Thymus (tissue), 11 donors: ENCODE measurements around the gene ATN1. TPM values are rescaled to one million over a fixed set of nuclear protein-coding genes. Genes with fewer than 3 reads are reported as not detected.
A peak's percentile ranks its signal among the peaks of the same experiment; 100 is the strongest.

ENCODE experiments used
- DNase-seq, 9 donors: peaks; one replicate each; pipeline ENCODE4 v3.0.0-alpha.2; 2013; ENCODE audit warnings: low spot score in 9 of 9, low read depth in 6 of 9, missing footprints in 1 of 9
- H3K27ac ChIP-seq, 2 donors: one replicate each; pipeline ENCODE4 v1.5.1; 2013; ENCODE audit warnings: control low read depth in 1 of 2, low read depth in 1 of 2, low read length in 1 of 2, mild to moderate bottlenecking in 1 of 2, moderate library complexity in 1 of 2
- H3K27me3 ChIP-seq, 2 donors: one replicate each; pipeline ENCODE4 v1.5.1; 2013; ENCODE audit warnings: low read length in 1 of 2; ENCODE audit not compliant: control insufficient read depth in 2 of 2, insufficient read depth in 1 of 2
- H3K36me3 ChIP-seq, 2 donors: one replicate each; pipeline ENCODE4 v1.5.1; 2013; ENCODE audit warnings: low read length in 1 of 2, mild to moderate bottlenecking in 1 of 2, moderate library complexity in 1 of 2; ENCODE audit not compliant: control insufficient read depth in 2 of 2, insufficient read depth in 2 of 2
- H3K4me1 ChIP-seq, 2 donors: one replicate each; pipeline ENCODE4 v1.5.1; 2013; ENCODE audit warnings: low read length in 2 of 2; ENCODE audit not compliant: control insufficient read depth in 2 of 2, insufficient read depth in 2 of 2
- H3K4me3 ChIP-seq, 2 donors: one replicate each; pipeline ENCODE4 v1.5.1; 2013; ENCODE audit warnings: low read length in 2 of 2, control low read depth in 1 of 2, mild to moderate bottlenecking in 1 of 2
- H3K9me3 ChIP-seq, 2 donors: one replicate each; pipeline ENCODE4 v1.5.1; 2013; ENCODE audit warnings: low read length in 1 of 2, mild to moderate bottlenecking in 1 of 2; ENCODE audit not compliant: control insufficient read depth in 2 of 2, insufficient read depth in 1 of 2
- WGBS: extraction: QIAGEN DNeasy Blood & Tissue Kit; methylation state at CpG from one replicate; pipeline ENCODE4 v1.1.7; 2013; 5-methylcytosine and 5-hydroxymethylcytosine counted together
- polyA plus RNA-seq: library from polyadenylated mRNA; stranded (reverse); fragments of 200-250 nt; gene quantifications from one replicate; pipeline ENCODE4 v1.2.3, GENCODE V29; 2013
- total RNA-seq: library from RNA; stranded (reverse); fragments of 120-200 nt; gene quantifications from one replicate; pipeline ENCODE4 v1.2.4, GENCODE V29; 2013
- donor health status: healthy.

Gene ATN1
- total and polyA plus RNA-seq, 2 donors: 1.6 to 30.3 TPM

- WGBS: 90% methylated on average over 32 of the region's 32 CpGs
- peaks cover 9 to 26% of the 10 kb centered on the region in 2 donors for H3K36me3 ChIP-seq
- H3K9me3 ChIP-seq: no peaks in the 10 kb centered on the region
- H3K27ac ChIP-seq: peak overlapping the region; percentile 80 to 99
- H3K4me3 ChIP-seq: peak overlapping the region; percentile 59 to 79
- H3K4me1 ChIP-seq: peaks cover 17 to 58% of the 10 kb centered on the region in 2 donors
- no peak for DNase-seq
- H3K27me3 ChIP-seq: no peaks in the 10 kb centered on the region
Measured at GRCh38 chr12:6938353-6939190, 10.8 kb downstream of the ATN1 start.

- no peak overlapping the region for H3K27ac ChIP-seq
- H3K4me3 ChIP-seq: no peak overlapping the region
- H3K27me3 ChIP-seq: no peaks in the 10 kb centered on the region
- H3K36me3 ChIP-seq: peaks cover 12 to 20% of the 10 kb centered on the region in 2 donors
- peaks cover 0 to 4% of the 10 kb centered on the region in 2 donors for H3K9me3 ChIP-seq
- DNase-seq: no peak
- peaks cover 17 to 56% of the 10 kb centered on the region in 2 donors for H3K4me1 ChIP-seq
- 96% methylated on average over 2 of the region's 2 CpGs for WGBS
Measured at GRCh38 chr12:6939191-6939540, 11.4 kb downstream of the ATN1 start.

- H3K36me3 ChIP-seq: peaks cover 13 to 16% of the 10 kb centered on the region in 2 donors
- no peak overlapping the region for H3K4me3 ChIP-seq
- DNase-seq: no peak
- peaks cover 0 to 4% of the 10 kb centered on the region in 2 donors for H3K9me3 ChIP-seq
- H3K4me1 ChIP-seq: peaks cover 28 to 56% of the 10 kb centered on the region in 2 donors
- 96% methylated on average over 12 of the region's 12 CpGs for WGBS
- peak overlapping the region in 1 of 2 donors; percentile 15 for H3K27ac ChIP-seq
- no peaks in the 10 kb centered on the region for H3K27me3 ChIP-seq
Measured at GRCh38 chr12:6941267-6941666, 13.5 kb downstream of the ATN1 start.

GRCh38 chr12:6941782-6942181 is 14.0 kb downstream of the ATN1 start:
- H3K27ac ChIP-seq: no peak overlapping the region
- H3K4me3 ChIP-seq: no peak overlapping the region
- H3K36me3 ChIP-seq: peaks cover 13 to 16% of the 10 kb centered on the region in 2 donors
- no peaks in the 10 kb centered on the region for H3K27me3 ChIP-seq
- 93% methylated on average over 12 of the region's 12 CpGs for WGBS
- H3K9me3 ChIP-seq: peaks cover 0 to 4% of the 10 kb centered on the region in 2 donors
- peaks cover 30 to 56% of the 10 kb centered on the region in 2 donors for H3K4me1 ChIP-seq
- DNase-seq: no peak

GRCh38 chr12:6942331-6942665 is 14.5 kb downstream of the ATN1 start:
- peaks cover 13 to 16% of the 10 kb centered on the region in 2 donors for H3K36me3 ChIP-seq
- DNase-seq: no peak
- H3K9me3 ChIP-seq: peaks cover 0 to 4% of the 10 kb centered on the region in 2 donors
- 95% methylated on average over 11 of the region's 11 CpGs for WGBS
- peak overlapping the region; percentile 47 to 100 for H3K27ac ChIP-seq
- H3K4me3 ChIP-seq: no peak overlapping the region
- H3K4me1 ChIP-seq: peaks cover 32 to 55% of the 10 kb centered on the region in 2 donors
- no peaks in the 10 kb centered on the region for H3K27me3 ChIP-seq

GRCh38 chr12:6943389-6943721 is 15.6 kb downstream of the ATN1 start:
- H3K4me1 ChIP-seq: peaks cover 29 to 51% of the 10 kb centered on the region in 2 donors
- peaks cover 12 to 16% of the 10 kb centered on the region in 2 donors for H3K36me3 ChIP-seq
- peak in 5 of 9 donors; percentile 74 to 97 (median 87) for DNase-seq

GRCh38 chr12:6943722-6944380 is 16.1 kb downstream of the ATN1 start, which contains the start of the genes C12orf57 and RNU7-1:
C12orf57 (plus strand) TSS chr12:6944022; CDS start chr12:6944122, 100 bp downstream.
RNU7-1 (plus strand) TSS chr12:6943816.
- H3K27ac ChIP-seq: peak within 1 kb of the TSS; percentile 99 to 100
- H3K27me3 ChIP-seq: no peaks in the 10 kb centered on the region
- DNase-seq: peak; percentile 74 to 96 (median 90)
- WGBS: under 1% methylated on average over 31 of the region's 31 CpGs
- peaks cover 0 to 4% of the 10 kb centered on the region in 2 donors for H3K9me3 ChIP-seq
- peak within 1 kb of the TSS; percentile 60 to 86 for H3K4me3 ChIP-seq
- peaks cover 8 to 15% of the 10 kb centered on the region in 2 donors for H3K36me3 ChIP-seq
- peaks cover 28 to 46% of the 10 kb centered on the region in 2 donors for H3K4me1 ChIP-seq

More at GRCh38 chr12:6943389-6943721, 15.6 kb downstream of the ATN1 start:
- Histone ChIP-seq H3K9me3 (peaks cover 0 to 4% of the 10 kb centered on the region in 2 donors), H3K27me3 (no peaks in the 10 kb centered on the region), H3K27ac (peak overlapping the region; percentile 99 to 100), H3K4me3 (peak overlapping the region; percentile 60 to 86)
- WGBS: 2% methylated on average over 13 of the region's 13 CpGs

GRCh38 chr12:6944381-6945186 is 16.8 kb downstream of the ATN1 start:
- no peaks in the 10 kb centered on the region for H3K27me3 ChIP-seq
- H3K4me3 ChIP-seq: peak overlapping the region; percentile 60 to 86
- peaks cover 28 to 44% of the 10 kb centered on the region in 2 donors for H3K4me1 ChIP-seq
- peaks cover 8 to 10% of the 10 kb centered on the region in 2 donors for H3K36me3 ChIP-seq
- DNase-seq: peak; percentile 69 to 95 (median 84)
- peaks cover 0 to 4% of the 10 kb centered on the region in 2 donors for H3K9me3 ChIP-seq
- WGBS: 4% methylated on average over 48 of the region's 48 CpGs
- peak overlapping the region; percentile 99 to 100 for H3K27ac ChIP-seq
